ENCODE measurements around the gene SLC2A11.
"Not testable (repeated sequence)": the region's sequence is repeated elsewhere in the genome, so short reads cannot be mapped to it uniquely, and the experiment has no call there.

The SLC2A11 gene

GRCh38 chr22:23913306-23913660 lies 55.6 kb downstream of the SLC2A11 start:
- no peak for DNase-seq (ENCODE audit: extremely low read depth, low read depth)
- TF ChIP-seq CTCF (IDR thresholded peaks at IDR 0.05; ENCODE audit: low read depth, low read length), result no peak

GRCh38 chr22:23913661-23914353 lies 56.1 kb downstream of the SLC2A11 start:
- no peak for TF ChIP-seq CTCF (IDR thresholded peaks at IDR 0.05; ENCODE audit: low read depth, low read length)
- peak; percentile 94 for DNase-seq (ENCODE audit: extremely low read depth, low read depth)

DNA sequence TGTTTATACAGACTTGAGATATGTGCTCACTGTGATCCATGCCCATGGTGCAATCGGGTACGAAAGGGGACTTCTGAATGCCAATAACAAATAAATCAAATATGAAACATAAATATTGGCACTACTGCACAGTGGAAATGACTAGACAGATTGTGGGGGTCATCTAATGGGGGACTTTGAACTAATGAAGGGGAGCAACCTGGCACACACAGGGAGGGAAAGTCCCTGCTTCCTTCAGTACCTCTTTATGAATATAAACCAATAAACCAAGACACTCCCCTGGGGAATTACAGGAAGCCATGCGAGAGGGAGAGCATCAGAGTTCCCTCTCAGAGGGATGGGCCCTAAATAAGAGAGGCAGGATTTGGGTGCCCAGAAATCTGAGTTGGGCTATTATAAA lies 57.6 kb downstream of the SLC2A11 start:
- DNase-seq (ENCODE audit: extremely low read depth, low read depth), result no peak

GRCh38 chr22:23920267-23920611 lies 62.6 kb downstream of the SLC2A11 start:
- DNase-seq (ENCODE audit: extremely low read depth, low read depth), result not testable (repeated sequence)

More for the DNA sequence above, 57.6 kb downstream of the SLC2A11 start:
- no peak for TF ChIP-seq CTCF (IDR thresholded peaks at IDR 0.05; ENCODE audit: low read depth, low read length)

- not testable (repeated sequence) for DNase-seq (ENCODE audit: extremely low read depth, low read depth)
These were observed 64.0 kb downstream of the SLC2A11 start for GRCh38 chr22:23921586-23922201.

- no peak for TF ChIP-seq CTCF (IDR thresholded peaks at IDR 0.05; ENCODE audit: low read depth, low read length)
- DNase-seq (ENCODE audit: extremely low read depth, low read depth), result no peak
These were observed 65.2 kb downstream of the SLC2A11 start for GRCh38 chr22:23922921-23923320.

- DNase-seq (ENCODE audit: extremely low read depth, low read depth), result no peak
- TF ChIP-seq CTCF (IDR thresholded peaks at IDR 0.05; ENCODE audit: low read depth, low read length), result no peak
These were observed 67.4 kb downstream of the SLC2A11 start for GRCh38 chr22:23925020-23925606.

DNA sequence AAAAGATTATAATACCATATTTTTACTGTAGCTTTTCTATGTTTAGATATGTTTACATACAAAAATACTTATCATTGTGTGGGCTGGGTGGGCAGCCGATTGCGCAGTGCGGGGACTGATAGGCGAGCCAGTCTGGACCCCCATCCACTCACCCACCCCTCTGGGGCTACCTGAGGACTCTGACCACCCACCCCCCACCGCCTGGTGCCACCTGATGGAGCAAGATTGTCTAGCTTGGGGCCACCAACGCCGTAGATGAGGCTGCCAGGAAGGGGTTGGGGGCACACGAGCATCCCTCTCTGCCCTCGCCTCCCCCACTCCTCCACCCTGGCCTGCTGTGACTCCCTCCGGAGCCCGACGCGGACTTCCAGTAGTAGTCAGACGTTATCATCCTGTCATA lies 68.9 kb downstream of the SLC2A11 start:
- no peak for DNase-seq (ENCODE audit: extremely low read depth, low read depth)
- no peak for TF ChIP-seq CTCF (IDR thresholded peaks at IDR 0.05; ENCODE audit: low read depth, low read length)

Measured in AG09319 (cell line).